22Rv1 (cell line): ENCODE data around the gene SMIM13.

Source experiments
- ZFX ChIP-seq: fragments of 450-650 bp; IDR thresholded peaks from 2 replicates; pipeline ENCODE4 v1.6.1; 2017; ENCODE audit warnings: antibody characterized with exemption, borderline replicate concordance
- TF ChIP-seq, protein P1 (sequence below): fragments of 450-650 bp; IDR thresholded peaks from 2 replicates; pipeline ENCODE4 v1.5.1; 2017; ENCODE audit warnings: mild to moderate bottlenecking

DNA sequence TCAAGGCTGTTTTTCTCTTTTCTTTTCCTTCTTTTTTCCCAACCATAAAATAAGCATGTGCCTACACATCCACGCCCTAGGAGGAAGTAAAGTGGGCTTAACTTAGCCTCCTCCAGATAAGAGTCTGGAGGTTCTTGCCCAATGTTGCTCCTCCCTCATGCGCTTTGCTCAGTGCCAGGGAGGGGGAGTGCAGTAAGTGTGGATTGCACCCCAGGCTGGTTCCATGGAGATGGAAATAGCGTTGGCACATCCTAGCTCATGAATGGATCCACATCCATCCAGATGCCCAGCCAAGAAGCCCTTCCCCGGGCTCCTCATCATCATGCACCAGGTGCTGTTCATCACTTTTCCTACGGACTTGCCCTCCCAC is 80.6 kb downstream of the SMIM13 start:
- TF ChIP-seq, protein P1, sequence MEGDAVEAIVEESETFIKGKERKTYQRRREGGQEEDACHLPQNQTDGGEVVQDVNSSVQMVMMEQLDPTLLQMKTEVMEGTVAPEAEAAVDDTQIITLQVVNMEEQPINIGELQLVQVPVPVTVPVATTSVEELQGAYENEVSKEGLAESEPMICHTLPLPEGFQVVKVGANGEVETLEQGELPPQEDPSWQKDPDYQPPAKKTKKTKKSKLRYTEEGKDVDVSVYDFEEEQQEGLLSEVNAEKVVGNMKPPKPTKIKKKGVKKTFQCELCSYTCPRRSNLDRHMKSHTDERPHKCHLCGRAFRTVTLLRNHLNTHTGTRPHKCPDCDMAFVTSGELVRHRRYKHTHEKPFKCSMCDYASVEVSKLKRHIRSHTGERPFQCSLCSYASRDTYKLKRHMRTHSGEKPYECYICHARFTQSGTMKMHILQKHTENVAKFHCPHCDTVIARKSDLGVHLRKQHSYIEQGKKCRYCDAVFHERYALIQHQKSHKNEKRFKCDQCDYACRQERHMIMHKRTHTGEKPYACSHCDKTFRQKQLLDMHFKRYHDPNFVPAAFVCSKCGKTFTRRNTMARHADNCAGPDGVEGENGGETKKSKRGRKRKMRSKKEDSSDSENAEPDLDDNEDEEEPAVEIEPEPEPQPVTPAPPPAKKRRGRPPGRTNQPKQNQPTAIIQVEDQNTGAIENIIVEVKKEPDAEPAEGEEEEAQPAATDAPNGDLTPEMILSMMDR = no peak
- TF ChIP-seq ZFX = no peak
